Stimulated activated CD8-positive, alpha-beta memory T cell treated with anti-CD3 and anti-CD28 coated beads, Interleukin-15, amount 100 ng/mL, for 24 hours (primary cell): ENCODE data around the gene UGP2.
"Not testable (repeated sequence)": the region's sequence is repeated elsewhere in the genome, so short reads cannot be mapped to it uniquely, and the experiment has no call there.

Source experiments
- DNase-seq: peaks from one replicate; pipeline ENCODE4 v3.0.0-alpha.2; 2020; ENCODE audit warnings: low read depth

UGP2 gene

GRCh38 chr2:63893163-63893562 is 51.5 kb downstream of the UGP2 start:
- no peak for DNase-seq

- DNase-seq, result no peak
Measured at GRCh38 chr2:63894167-63894566, 52.5 kb downstream of the UGP2 start.

- no peak for DNase-seq
Measured at GRCh38 chr2:63898839-63899238, 57.1 kb downstream of the UGP2 start.

- DNase-seq, result no peak
Measured at GRCh38 chr2:63899639-63900038, 57.9 kb downstream of the UGP2 start.

- no peak for DNase-seq
Measured at GRCh38 chr2:63902149-63902548, 60.5 kb downstream of the UGP2 start.

GRCh38 chr2:63903003-63903402 is 61.3 kb downstream of the UGP2 start:
- DNase-seq, result no peak

GRCh38 chr2:63914311-63914710 is 72.6 kb downstream of the UGP2 start:
- no peak for DNase-seq

GRCh38 chr2:63926815-63927214 is 85.1 kb downstream of the UGP2 start:
- no peak for DNase-seq

- not testable (repeated sequence) for DNase-seq
Measured at GRCh38 chr2:63932104-63932503, 90.4 kb downstream of the UGP2 start.
